ENCODE data around the gene CCT2.
A peak's percentile ranks its signal among the peaks of the same experiment; 100 is the strongest.
"Not testable (repeated sequence)": the region's sequence is repeated elsewhere in the genome, so short reads cannot be mapped to it uniquely, and the experiment has no call there.

The CCT2 gene

DNA sequence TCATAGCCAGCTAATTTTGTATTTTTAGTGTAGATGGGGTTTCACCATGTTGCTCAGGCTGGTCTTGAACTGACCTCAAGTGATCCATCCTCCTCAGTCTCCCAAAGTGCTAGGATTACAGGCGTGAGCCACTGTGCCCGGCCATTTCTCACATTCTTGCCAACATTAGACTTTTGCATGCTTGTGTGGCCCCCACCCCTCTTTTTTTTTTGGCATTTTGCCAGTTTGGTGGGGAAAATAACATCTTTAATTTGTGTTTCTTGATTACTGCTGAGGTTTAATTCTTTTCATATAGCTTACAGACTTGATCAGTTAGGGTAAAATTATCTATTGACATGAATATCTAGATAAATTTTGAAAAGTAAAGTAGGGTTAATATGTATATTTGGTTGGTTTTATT, 3.8 kb downstream of the CCT2 start:
- no peak for DNase-seq (ENCODE audit: low read depth)

DNA sequence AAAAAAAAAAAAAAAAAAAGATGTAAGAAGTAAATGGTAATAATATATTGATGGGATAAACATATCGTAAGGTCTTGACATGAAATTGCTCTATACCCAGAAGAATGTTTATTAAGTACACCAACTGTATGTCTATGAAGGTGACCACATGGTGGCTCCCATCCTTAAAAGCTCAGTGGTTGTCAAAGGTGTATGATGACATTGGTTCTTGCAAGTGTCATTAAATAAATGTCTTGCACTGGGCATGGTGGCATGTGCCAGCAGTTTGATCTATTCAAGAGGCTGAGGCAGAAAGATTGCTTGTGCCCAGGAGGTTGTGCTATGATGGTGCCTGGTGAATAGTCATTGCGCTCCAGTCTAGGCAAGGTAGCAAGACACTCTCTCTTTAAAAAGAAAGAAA, 10.4 kb downstream of the CCT2 start:
- DNase-seq (ENCODE audit: low read depth), result no peak

DNA sequence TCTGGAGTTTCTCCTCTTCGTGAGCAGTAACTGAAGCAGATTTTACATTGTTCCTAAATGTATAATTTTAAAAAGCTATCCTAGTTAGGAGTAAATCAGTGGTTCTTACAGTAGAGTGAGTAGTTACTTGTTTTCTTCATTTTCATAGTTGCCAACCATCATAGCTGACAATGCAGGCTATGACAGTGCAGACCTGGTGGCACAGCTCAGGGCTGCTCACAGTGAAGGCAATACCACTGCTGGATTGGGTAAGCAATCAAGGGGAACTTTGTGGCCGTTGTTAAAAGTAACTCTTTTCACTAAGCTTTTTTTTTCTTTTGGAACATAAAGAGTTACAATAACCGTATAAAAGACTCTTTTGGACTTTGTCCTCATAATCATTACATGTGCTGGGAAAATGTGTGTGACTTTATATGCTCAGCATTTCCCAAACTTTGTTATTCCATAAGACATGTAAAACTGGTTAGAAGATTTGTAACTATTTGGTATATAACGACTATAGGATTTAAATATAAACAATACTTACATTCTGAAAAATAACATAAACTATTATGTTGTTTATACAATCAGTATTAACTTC, 13.0 kb downstream of the CCT2 start:
- no peak for DNase-seq (ENCODE audit: low read depth)

DNA sequence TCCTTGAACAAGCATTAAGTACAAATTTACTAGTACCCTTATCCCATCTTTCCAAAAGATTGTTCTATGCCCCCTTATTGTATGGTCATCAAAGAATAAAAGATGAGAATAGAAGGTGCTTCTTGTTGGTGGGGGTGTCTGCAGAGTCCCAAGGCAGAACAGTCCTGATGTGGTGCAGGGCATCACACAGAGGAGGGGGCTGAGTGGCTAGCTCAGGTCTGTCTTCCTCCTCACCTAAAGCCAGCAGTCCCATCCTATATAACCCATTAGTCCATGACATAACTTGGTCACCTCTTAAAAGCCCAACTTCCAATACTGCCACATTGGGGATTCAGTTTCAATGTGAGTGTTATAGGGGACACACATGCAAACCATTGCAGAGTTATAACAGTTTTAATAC, 15.5 kb downstream of the CCT2 start:
- no peak for DNase-seq (ENCODE audit: low read depth)

DNA sequence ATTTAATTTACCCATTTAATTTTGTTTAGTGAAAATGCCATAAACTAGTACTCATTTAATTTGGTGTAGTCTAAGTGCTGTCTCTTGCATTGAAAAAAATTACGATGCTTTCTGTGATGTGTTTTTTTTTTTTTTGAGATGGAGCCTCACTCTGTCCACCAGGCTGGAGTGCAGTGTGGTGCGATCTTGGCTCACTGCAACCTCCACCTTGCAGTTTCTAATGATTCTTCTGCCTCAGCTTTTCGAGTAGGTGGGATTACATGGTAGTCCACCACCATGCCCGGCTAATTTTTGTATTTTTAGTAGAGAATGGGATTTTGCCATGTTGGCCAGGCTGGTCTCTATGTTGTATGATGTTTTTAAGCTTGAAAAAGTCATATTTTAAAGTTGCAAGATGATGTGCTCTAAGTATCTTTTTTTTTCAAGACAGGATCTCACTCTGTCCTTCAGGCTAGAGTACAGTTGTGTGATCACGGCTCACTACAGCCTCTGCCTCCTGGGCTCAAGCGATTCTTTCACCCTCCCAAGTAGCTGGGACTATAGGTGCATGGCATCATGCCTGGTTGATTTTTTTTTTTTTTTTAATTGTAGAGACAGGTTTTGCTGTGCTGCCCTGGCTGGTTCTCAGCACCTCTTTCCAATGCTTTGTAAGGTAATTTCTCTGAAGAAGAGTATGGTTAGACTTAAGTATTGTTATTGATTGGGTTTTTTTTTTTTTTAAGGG, 16.9 kb downstream of the CCT2 start:
- DNase-seq (ENCODE audit: low read depth), result no peak

DNA sequence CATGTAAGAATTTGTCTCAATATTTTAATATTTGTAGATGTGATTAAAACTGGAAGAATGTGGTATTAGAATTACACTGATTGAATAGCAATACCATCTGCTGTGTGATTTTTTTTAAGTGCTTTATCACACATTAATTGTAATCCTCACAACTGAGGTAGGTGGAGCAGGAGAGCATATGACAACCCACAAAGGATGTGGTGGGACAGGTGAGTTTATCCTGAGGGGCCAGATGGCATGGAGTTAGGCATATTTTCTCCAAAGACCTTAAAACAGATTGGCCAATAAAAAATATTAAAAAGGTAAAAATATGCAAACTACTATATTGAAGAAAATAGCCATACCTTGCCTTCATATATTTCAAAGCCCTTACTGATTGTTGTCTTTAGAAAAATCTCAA, 17.7 kb downstream of the CCT2 start:
- DNase-seq (ENCODE audit: low read depth), result no peak

DNA sequence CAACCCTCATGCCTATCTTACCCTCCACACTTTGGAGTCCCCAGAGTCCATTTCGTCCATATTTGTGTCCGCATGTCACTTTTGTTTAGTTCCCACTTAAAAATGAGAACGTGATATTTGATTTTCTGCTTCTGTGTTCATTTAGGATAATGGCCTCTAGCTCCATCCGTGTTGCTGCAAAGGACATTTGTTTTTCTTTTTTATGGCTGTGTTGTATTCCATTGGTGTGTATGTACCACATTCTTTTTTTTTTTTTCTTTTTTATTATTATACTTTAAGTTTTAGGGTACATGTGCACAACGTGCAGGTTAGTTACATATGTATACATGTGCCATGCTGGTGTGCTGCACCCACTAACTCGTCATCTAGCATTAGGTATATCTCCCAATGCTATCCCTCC, 18.3 kb downstream of the CCT2 start:
- not testable (repeated sequence) for DNase-seq (ENCODE audit: low read depth)

DNA sequence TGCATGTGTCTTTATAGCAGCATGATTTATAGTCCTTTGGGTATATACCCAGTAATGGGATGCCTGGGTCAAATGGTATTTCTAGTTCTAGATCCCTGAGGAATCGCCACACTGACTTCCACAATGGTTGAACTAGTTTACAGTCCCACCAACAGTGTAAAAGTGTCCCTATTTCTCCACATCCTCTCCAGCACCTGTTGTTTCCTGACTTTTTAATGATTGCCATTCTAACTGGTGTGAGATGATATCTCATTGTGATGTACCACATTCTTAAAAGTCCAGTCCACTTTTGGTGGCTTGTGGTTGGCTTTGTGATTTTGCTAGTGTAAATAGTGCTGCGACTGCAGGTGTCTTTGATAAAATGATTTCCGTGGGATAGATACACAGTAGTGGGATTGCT, 19.0 kb downstream of the CCT2 start:
- DNase-seq (ENCODE audit: low read depth), result not testable (repeated sequence)

DNA sequence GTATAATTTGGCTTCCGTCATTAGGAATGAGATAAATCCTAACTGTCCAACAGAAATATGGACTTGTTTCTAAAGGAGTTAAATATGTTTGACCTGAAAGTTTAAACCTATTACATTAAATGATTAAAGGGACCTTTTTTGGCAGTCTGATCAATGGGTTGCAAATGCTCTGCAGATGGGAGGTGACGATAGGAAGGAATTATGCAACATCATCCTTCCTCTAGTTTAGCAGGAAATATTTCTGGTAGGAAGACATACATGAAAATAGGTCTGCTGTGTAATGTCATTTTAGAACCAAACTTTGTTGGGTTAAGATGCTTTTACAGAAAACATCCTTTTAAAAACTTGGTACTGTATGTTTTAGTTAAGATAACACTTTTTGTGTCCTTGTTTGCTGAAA, 22.9 kb downstream of the CCT2 start:
- no peak for DNase-seq (ENCODE audit: low read depth)

DNA sequence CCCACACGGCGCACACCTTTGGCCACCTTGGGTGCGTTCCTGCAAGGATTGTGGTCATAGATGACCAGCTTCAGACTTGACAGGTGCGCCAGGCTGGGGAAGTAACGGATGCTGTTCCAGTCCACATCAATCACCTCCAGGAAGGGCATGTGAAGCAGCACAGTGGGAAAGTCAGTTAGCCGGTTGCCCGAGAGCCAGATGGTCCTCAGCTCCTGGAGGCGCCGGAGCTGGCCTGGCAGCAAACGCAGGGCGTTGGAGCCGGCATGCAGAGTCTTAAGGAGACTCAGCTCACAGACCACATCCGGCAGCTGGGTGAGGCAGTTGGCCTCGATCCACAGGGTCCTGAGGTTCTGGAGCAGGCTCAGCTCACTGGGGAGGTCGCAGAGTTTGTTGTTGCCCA, 24.9 kb downstream of the CCT2 start:
- no peak for DNase-seq (ENCODE audit: low read depth)

DNA sequence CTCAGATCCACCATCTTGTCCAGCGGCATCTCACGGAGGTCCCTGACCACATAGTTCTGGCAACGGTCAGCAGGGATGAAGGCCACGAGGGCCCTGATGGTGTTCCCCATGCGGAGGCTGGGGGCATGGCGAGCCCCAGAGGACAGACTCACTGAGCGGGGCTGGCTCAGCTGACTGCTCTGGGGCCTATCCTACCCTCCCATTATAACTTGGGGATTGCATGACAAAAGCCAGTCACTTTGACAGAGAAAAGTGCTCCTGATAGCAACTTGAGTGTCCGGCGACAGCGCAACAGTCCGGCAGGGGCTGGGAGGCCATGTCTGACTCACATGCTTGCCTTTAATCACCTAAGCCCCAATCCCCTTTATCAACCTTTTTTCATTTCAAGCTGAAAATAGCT, 25.5 kb downstream of the CCT2 start, which contains the start of gene LRRC10:
LRRC10 (minus strand) TSS at position 179 of the 400 bp plus-strand sequence; CDS start at position 110, 69 bp downstream.
- no peak for DNase-seq (ENCODE audit: low read depth)

DNA sequence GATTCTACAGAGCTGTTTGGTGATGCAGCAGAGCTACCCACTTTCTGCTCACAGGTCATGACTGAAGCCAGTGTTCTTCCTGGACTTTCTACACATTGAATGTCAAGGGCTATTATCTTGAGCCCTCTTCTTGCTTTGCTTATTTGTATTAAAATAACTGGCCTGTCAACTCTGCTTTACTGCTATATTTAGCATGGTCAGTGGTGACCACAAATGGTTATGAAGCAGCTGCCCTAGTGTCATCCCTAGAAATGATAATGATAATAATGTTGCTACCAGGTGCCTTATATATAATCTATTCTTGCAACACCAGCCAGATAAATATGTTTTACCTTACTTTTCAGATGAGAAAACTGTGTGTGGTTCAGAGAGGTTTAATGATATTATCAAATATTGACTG, 28.1 kb downstream of the CCT2 start:
- DNase-seq (ENCODE audit: low read depth), result no peak

DNA sequence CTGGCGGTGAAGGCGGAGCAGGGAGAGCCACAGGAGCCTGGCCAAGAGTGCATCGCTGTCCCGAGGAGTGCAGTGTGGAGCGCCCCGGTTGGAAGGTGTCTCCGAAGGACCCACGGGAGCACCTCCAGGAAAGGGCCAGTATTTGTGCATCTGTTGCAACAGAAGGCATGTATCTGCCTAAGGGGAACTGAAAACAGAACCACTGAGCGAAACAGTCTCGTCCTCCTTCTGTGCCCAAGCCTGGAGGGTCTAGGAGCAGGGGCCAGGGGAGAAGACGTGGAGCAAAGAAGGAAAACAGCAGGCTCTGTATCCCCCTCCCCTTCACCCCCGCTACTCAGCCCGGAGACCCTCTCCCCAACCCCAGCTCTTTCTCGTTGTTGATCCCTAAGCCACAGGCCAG, 30.8 kb downstream of the CCT2 start:
- no peak for DNase-seq (ENCODE audit: low read depth)

DNA sequence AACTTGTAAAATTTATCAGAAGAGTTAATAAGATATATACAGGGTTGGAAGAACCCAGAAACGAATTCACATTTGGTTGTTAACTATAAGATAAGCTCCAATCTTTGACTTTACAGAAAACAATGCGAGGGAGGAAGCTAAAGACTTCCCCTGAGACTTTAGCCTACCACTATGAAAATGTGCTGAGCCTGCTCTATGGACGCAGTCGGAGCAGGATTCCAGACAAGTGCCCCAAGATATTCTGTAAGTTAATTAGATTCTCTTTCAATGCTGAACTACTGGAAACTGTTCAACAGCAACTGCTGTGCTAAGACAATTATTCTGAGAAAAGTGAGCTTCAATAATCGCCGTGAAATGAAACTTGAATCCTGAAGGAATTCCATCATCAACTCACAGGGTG, 33.8 kb downstream of the CCT2 start:
- no peak for DNase-seq (ENCODE audit: low read depth)

DNA sequence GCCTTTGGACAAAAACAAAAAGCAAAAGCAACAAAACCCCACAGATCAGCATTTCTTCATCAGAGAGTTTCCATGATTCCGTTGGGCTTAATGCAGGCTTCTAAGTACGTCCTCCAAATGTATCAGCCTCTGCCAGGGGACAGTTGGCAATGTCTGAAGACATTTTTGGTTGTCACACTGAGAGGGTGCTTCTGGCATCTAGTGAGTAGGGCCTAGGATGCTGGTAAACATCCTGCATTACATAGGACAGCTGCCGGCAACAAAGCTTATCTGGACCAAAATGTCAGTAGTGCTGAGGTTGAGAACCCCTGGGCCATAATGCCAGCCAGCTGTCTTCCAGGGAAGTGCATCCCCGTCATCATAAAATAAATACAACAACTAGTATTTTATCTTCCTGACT, 34.8 kb downstream of the CCT2 start:
- DNase-seq (ENCODE audit: low read depth), result no peak

DNA sequence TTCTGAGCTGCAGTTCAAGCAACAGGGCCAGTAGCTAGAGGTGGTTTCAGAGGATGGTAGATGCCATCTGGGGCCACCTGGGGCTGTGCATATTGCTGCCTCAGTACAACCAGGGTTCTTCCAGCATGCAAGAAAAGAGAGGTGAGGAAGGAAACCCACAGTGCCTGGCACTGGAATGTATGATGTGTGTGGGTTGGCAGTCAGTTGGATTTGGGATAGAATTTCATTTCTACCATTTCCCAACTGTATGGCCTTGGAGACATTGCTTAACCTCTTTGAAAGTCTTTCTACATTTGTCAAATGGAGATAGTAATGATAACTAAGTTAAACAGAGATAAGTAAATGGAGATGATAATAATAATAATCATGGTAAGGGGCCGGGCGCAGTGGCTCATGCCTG, 35.7 kb downstream of the CCT2 start:
- DNase-seq (ENCODE audit: low read depth), result no peak

DNA sequence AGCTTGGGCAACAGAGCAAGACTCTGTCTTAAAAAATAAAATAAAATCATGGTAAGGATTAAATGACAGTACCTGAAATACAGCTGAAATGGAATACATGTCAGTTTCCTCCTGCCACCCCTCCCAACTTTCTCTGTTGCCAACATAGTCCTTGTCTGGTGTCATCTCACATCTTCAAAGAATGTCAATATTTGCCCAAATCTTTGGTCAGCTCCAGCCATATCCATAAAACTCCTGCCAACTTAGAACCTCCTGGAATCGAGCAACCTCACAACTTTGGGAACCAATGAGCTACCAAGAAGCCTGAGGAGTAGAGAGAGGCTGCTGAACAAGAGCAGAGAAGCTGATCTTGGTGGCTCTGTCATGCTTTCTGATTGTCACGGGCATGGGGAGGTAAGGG, 36.3 kb downstream of the CCT2 start:
- DNase-seq (ENCODE audit: low read depth), result no peak

DNA sequence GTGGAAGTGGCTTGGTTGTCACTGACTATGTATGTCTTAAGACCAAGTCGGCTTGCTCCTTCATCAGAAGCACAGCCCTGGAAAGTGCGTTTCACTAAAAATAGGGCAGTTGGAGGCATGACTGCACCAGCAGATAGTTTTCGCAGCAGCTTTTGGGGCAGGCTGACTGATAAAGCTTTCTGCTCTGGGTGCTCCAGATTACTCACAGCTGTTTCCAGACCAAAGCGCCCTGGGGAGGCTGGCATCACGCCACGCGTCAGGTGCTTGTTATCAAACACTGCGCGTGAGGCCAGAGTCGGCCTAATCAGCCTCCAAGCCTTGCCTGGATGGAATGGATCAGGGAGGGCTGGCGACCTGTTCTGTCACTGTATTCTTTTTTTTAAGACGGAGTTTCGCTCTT, 38.7 kb downstream of the CCT2 start:
- no peak for DNase-seq (ENCODE audit: low read depth)

DNA sequence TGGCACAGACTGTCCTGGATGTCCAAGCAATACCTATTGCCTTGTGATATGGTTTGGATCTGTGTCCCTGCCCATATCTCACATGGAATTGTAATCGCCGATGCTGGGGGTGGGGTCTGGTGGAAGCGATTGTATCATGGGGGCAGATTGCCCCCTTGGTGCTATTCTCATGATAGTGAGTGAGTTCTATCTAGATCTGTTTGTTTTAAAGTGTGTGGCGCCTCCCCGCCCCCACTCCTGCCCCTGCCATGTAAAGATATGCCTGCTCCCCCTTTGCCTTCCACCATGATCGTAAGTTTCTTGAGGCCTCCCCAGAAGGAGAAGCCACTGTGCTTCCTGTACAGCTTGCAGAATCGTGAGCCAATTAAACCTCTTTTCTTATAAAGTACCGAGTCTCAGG, 42.2 kb downstream of the CCT2 start:
- DNase-seq (ENCODE audit: low read depth), result no peak

DNA sequence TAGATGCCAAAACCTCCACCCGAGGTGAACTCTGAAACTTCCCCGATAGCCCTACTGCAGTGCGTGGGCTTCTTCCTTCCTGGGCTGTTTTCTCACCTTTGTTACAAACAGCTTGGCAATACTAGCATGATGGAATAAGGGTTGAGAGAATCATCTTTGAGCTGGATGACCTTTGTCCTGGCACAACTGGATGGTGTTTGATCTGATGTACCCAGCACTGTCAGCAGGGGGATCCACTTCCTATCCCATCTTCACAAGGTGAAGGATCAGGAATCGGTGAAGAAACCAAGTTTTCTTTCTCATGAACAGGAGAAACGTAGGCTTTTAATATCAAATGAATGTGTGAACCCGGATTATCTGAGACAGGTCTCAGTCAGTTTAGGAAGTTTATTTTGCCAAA, 44.9 kb downstream of the CCT2 start:
- no peak for DNase-seq (ENCODE audit: low read depth)

DNA sequence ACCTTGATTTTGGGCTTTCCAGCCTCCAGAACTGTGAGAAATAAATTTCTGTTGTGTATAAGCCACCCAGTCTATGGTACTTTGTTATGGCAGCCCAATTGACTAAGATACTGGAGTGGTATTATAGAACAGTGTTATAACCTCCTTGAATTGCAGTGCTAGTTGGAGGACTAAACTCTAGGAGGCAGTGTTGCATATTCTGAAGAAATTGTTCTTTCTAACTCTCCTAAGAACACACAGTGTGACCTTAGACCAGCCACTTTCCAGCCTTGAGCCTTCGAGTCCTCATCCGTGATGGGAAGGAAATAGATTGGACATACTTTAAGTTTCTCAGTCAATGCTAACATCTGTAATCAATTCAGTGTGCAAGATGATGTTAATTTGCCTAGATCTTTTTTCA, 47.8 kb downstream of the CCT2 start:
- DNase-seq (ENCODE audit: low read depth), result no peak

DNA sequence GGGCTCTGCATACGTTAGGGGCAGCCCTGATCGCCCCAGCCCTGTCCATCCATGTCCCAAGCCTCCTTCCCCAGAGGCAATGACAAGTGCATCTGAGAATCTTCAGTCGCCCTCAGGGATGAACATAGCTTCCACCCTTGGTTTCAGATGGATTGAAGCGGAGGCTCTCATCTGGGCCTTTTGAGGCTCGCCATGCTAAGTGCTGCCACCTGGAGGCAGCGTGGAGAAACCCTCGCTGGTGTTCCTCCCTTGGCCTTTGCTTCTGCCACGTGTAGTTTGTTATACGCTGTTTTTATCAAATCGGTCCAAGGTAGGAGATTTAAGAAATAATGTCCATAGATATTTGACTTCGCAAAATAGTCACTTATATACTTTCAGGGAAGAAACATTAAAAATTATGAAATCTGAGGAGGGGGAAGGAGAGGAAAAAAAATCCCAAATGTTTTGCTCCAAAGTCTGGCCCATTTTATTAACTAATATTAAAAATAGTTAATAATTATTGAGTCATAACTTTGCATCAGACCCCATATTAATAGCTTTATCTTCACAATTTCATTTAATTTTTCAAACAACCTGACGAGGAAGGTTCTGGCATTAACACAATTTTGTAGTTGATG, 54.2 kb downstream of the CCT2 start:
- DNase-seq (ENCODE audit: low read depth), result peak; percentile 4

DNA sequence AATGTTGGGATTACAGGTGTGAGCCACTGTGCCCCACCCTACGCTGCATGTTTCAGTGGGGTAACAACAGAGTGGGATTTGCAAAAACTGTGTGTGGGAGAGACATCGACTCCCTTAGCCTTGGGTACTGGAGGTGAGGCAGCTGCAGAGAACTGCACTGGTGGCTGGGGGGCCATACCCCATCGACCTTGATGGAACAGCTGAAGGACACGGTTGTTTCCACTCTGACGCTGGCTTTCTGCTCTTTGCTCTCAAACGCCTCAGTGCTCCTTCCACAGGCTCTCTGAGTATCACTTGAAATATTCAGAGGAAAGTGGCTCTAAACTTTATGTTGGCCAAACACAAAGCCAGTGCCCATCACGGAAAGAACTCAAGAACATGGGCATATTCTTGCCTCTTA, 56.3 kb downstream of the CCT2 start:
- DNase-seq (ENCODE audit: low read depth), result no peak

DNA sequence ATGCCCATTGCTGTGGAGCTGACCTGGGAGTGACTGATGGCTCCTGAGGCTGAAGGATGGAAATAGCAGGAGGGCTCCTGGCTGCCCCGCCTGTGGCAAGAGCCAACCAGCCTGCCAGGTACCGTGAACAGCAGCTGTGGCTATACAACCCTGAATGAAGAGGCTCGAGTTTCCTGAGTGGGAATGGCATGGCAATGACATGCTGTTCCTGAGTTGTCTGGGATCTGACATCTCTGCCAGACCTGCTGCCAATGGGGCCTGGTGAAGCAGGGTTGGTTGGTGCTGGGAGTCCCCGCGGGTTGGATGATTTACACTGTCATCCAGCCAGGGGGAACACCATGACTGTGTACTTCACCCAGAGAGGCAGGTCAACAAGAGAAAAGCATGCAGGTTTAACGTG, 57.3 kb downstream of the CCT2 start:
- no peak for DNase-seq (ENCODE audit: low read depth)
